A673 (cell line): ENCODE results near the gene APBA3. TPM values are rescaled to one million over a fixed set of nuclear protein-coding genes. Genes with fewer than 3 reads are reported as not detected.

Experiments
- BruUV-seq: library from RNA; stranded (reverse); fragments of 400-500 nt; replicated peaks from 2 replicates; lab custom pipeline; 2021; lab: Mats Ljungman, UMichigan
- CTCF ChIA-PET: fragments of 300-600 bp; sonication (Branson Sonifier 250); formaldehyde crosslinking; loops from one replicate; lab custom pipeline; 2022; ENCODE audit warnings: antibody characterized with exemption; lab: Charles Lee
- POLR2A ChIA-PET: fragments of 300-600 bp; sonication (Branson Sonifier 250); formaldehyde crosslinking; loops from one replicate; lab custom pipeline; 2022; ENCODE audit warnings: antibody characterized with exemption; ENCODE audit not compliant: low non-redundant PET; lab: Charles Lee
- DNase-seq: peaks from one replicate; pipeline ENCODE4 v3.0.0-alpha.2; 2015; ENCODE audit warnings: low spot score
- H3K27ac ChIP-seq: fragments of 200-600 bp; sonication (generic); 2 replicates; pipeline ENCODE4 v1.5.1; 2016; ENCODE audit warnings: mixed run types, low read depth, mild to moderate bottlenecking, mixed read lengths, antibody characterized with exemption, low read length; ENCODE audit not compliant: poor library complexity, severe bottlenecking
- H3K27me3 ChIP-seq: fragments of 200-600 bp; sonication (generic); replicated peaks from 2 replicates; pipeline ENCODE4 v1.6.1; 2017; ENCODE audit warnings: mixed run types, low read depth, mild to moderate bottlenecking, mixed read lengths, antibody characterized with exemption, low read length; ENCODE audit not compliant: insufficient read depth, poor library complexity
- H3K36me3 ChIP-seq: fragments of 200-600 bp; sonication (generic); 2 replicates; pipeline ENCODE4 v1.6.1; 2016; ENCODE audit warnings: mixed run types, mild to moderate bottlenecking, mixed read lengths, antibody characterized with exemption, low read length; ENCODE audit not compliant: insufficient read depth, poor library complexity, severe bottlenecking
- H3K4me1 ChIP-seq: fragments of 200-600 bp; sonication (generic); 2 replicates; pipeline ENCODE4 v1.6.1; 2017; ENCODE audit warnings: mixed run types, mild to moderate bottlenecking, mixed read lengths, antibody characterized with exemption, low read length; ENCODE audit not compliant: insufficient read depth, poor library complexity, severe bottlenecking
- H3K4me3 ChIP-seq: fragments of 200-600 bp; sonication (generic); 2 replicates; pipeline ENCODE4 v1.5.1; 2016; ENCODE audit warnings: low read depth, mixed run types, mild to moderate bottlenecking, mixed read lengths, low read length; ENCODE audit not compliant: poor library complexity, severe bottlenecking
- H3K9me3 ChIP-seq: fragments of 200-600 bp; sonication (generic); 2 replicates; pipeline ENCODE4 v1.6.1; 2016; ENCODE audit warnings: mixed run types, low read depth, mild to moderate bottlenecking, mixed read lengths, antibody characterized with exemption, low read length; ENCODE audit not compliant: poor library complexity, severe bottlenecking
- EZH2 ChIP-seq: fragments of 200-600 bp; sonication (generic); IDR thresholded peaks from 2 replicates; pipeline ENCODE4 v1.6.1; 2017; ENCODE audit warnings: borderline replicate concordance, low read depth, mild to moderate bottlenecking, mixed read lengths, antibody characterized with exemption, low read length; ENCODE audit not compliant: poor library complexity, severe bottlenecking
- intact Hi-C: fragments of 100-400 bp; cut with micrococcal nuclease; formaldehyde crosslinking; loops from one replicate; pipeline ENCODE4 v1.10.0; 2022; ENCODE audit not compliant: unreplicated experiment
- total RNA-seq: library from RNA; stranded (reverse); gene quantifications from 2 replicates; pipeline ENCODE4 v1.2.3, GENCODE V29; 2021
- TF ChIP-seq, protein P1 (sequence below): fragments of 300-800, 200-600 bp; sonication (generic); conservative IDR thresholded peaks from 2 replicates; pipeline ENCODE4 v1.5.1; 2017; ENCODE audit warnings: low read depth, mild to moderate bottlenecking, antibody characterized with exemption, low read length, moderate library complexity, mixed read lengths

APBA3 gene
- total RNA-seq, 1 experiment from 2014 or later = 30.0 TPM

- no peaks in the 10 kb centered on the region for H3K27me3 ChIP-seq
- no peak for DNase-seq
- H3K9me3 ChIP-seq = no peaks in the 10 kb centered on the region
- POLR2A ChIA-PET = no interaction called here
- no peak for TF ChIP-seq EZH2
- TF ChIP-seq, protein P1, sequence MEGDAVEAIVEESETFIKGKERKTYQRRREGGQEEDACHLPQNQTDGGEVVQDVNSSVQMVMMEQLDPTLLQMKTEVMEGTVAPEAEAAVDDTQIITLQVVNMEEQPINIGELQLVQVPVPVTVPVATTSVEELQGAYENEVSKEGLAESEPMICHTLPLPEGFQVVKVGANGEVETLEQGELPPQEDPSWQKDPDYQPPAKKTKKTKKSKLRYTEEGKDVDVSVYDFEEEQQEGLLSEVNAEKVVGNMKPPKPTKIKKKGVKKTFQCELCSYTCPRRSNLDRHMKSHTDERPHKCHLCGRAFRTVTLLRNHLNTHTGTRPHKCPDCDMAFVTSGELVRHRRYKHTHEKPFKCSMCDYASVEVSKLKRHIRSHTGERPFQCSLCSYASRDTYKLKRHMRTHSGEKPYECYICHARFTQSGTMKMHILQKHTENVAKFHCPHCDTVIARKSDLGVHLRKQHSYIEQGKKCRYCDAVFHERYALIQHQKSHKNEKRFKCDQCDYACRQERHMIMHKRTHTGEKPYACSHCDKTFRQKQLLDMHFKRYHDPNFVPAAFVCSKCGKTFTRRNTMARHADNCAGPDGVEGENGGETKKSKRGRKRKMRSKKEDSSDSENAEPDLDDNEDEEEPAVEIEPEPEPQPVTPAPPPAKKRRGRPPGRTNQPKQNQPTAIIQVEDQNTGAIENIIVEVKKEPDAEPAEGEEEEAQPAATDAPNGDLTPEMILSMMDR = no peak
- intact Hi-C loops = no loop called here
- CTCF ChIA-PET = no interaction called here
- no peaks in the 10 kb centered on the region for H3K36me3 ChIP-seq
- H3K4me1 ChIP-seq = no peaks in the 10 kb centered on the region
- no TSS peak for BruUV-seq
- no peak overlapping the region for H3K27ac ChIP-seq
- H3K4me3 ChIP-seq = no peak overlapping the region
Observed at GRCh38 chr19:3738477-3739220, 22.8 kb downstream of the APBA3 start.

- Histone ChIP-seq H3K36me3 (no peaks in the 10 kb centered on the region), H3K27me3 (no peaks in the 10 kb centered on the region), H3K4me1 (no peaks in the 10 kb centered on the region), H3K9me3 (no peaks in the 10 kb centered on the region), H3K4me3 (no peak overlapping the region), H3K27ac (no peak overlapping the region)
- no peak for TF ChIP-seq EZH2
- ChIA-PET CTCF (no interaction called here), POLR2A (no interaction called here)
- DNase-seq = no peak
- BruUV-seq = no TSS peak
- intact Hi-C loops = no loop called here
Observed at GRCh38 chr19:3737487-3738205, 23.8 kb downstream of the APBA3 start.

GRCh38 chr19:3736106-3736724 lies 25.3 kb downstream of the APBA3 start:
- no TSS peak for BruUV-seq
- Histone ChIP-seq H3K4me1 (no peaks in the 10 kb centered on the region), H3K9me3 (no peaks in the 10 kb centered on the region), H3K4me3 (no peak overlapping the region), H3K36me3 (no peaks in the 10 kb centered on the region), H3K27me3 (no peaks in the 10 kb centered on the region), H3K27ac (no peak overlapping the region)
- intact Hi-C loops = no loop called here
- TF ChIP-seq EZH2 = no peak
- TF ChIP-seq, protein P1 = no peak
- ChIA-PET CTCF (no interaction called here), POLR2A (no interaction called here)
- no peak for DNase-seq
